HEK293 (cell line): ENCODE results near the gene SNRPD2.
A peak's percentile ranks its signal among the peaks of the same experiment; 100 is the strongest.

Source experiments
- KLF1 ChIP-seq: fragments of 450-650 bp; formaldehyde crosslinking; IDR thresholded peaks from 2 replicates; pipeline ENCODE4 v1.5.1; 2016; ENCODE audit warnings: missing biosample characterization, missing genetic modification characterization
- OSR2 ChIP-seq: fragments of 450-650 bp; formaldehyde crosslinking; IDR thresholded peaks from 2 replicates; pipeline ENCODE4 v1.5.1; 2016; ENCODE audit warnings: missing biosample characterization, missing genetic modification characterization
- OVOL3 ChIP-seq: fragments of 450-650 bp; formaldehyde crosslinking; IDR thresholded peaks from 2 replicates; pipeline ENCODE4 v1.5.1; 2016; ENCODE audit warnings: missing biosample characterization, missing genetic modification characterization
- ZBTB10 ChIP-seq: fragments of 450-650 bp; formaldehyde crosslinking; IDR thresholded peaks from 2 replicates; pipeline ENCODE4 v1.5.1; 2016; ENCODE audit warnings: missing biosample characterization, missing genetic modification characterization
- ZNF155 ChIP-seq: fragments of 450-650 bp; formaldehyde crosslinking; IDR thresholded peaks from 2 replicates; pipeline ENCODE4 v1.5.1; 2016; ENCODE audit warnings: missing biosample characterization, missing genetic modification characterization
- ZNF174 ChIP-seq: fragments of 450-650 bp; formaldehyde crosslinking; IDR thresholded peaks from 2 replicates; pipeline ENCODE4 v1.5.0; 2017; ENCODE audit warnings: missing biosample characterization, mild to moderate bottlenecking, missing genetic modification characterization
- ZNF175 ChIP-seq: fragments of 450-650 bp; formaldehyde crosslinking; IDR thresholded peaks from 2 replicates; pipeline ENCODE4 v1.5.1; 2016; ENCODE audit warnings: missing biosample characterization, missing genetic modification characterization
- ZNF2 ChIP-seq: fragments of 450-650 bp; formaldehyde crosslinking; IDR thresholded peaks from 2 replicates; pipeline ENCODE4 v1.5.1; 2016; ENCODE audit warnings: missing biosample characterization, missing genetic modification characterization
- ZNF214 ChIP-seq: fragments of 450-650 bp; formaldehyde crosslinking; IDR thresholded peaks from 2 replicates; pipeline ENCODE4 v1.5.1; 2017; ENCODE audit warnings: missing biosample characterization, mild to moderate bottlenecking, missing genetic modification characterization, borderline replicate concordance
- ZNF221 ChIP-seq: fragments of 450-650 bp; formaldehyde crosslinking; IDR thresholded peaks from 2 replicates; pipeline ENCODE4 v1.5.1; 2017; ENCODE audit warnings: missing biosample characterization, missing genetic modification characterization, borderline replicate concordance
- ZNF239 ChIP-seq: fragments of 450-650 bp; formaldehyde crosslinking; IDR thresholded peaks from 2 replicates; pipeline ENCODE4 v1.5.1; 2016; ENCODE audit warnings: missing biosample characterization, missing genetic modification characterization
- ZNF274 ChIP-seq, 2 experiments: fragments of 200-500 bp in 1 of 2; fragments of 450-650 bp in 1 of 2; sonication (Bioruptor generic) in 1 of 2; formaldehyde crosslinking in 1 of 2; IDR thresholded peaks; 2 replicates each; pipeline versions ENCODE4 v1.5.1 to v1.6.1; 2014 to 2016; ENCODE audit warnings: borderline replicate concordance in 1 of 2, inconsistent platforms in 1 of 2, low read length in 1 of 2, missing biosample characterization in 1 of 2, missing genetic modification characterization in 1 of 2
- ZNF391 ChIP-seq: fragments of 450-650 bp; formaldehyde crosslinking; IDR thresholded peaks from 2 replicates; pipeline ENCODE4 v1.5.1; 2016; ENCODE audit warnings: low read depth, missing biosample characterization, missing genetic modification characterization, borderline replicate concordance
- ZNF398 ChIP-seq: fragments of 450-650 bp; formaldehyde crosslinking; IDR thresholded peaks from 2 replicates; pipeline ENCODE4 v1.5.1; 2017; ENCODE audit warnings: missing biosample characterization, missing genetic modification characterization
- ZNF585B ChIP-seq: fragments of 450-650 bp; formaldehyde crosslinking; IDR thresholded peaks from 2 replicates; pipeline ENCODE4 v1.5.1; 2016; ENCODE audit warnings: missing biosample characterization, missing genetic modification characterization
- ZNF596 ChIP-seq: fragments of 450-650 bp; IDR thresholded peaks from 2 replicates; pipeline ENCODE4 v1.5.0; 2018; ENCODE audit warnings: missing biosample characterization, mild to moderate bottlenecking, missing genetic modification characterization, moderate library complexity
- ZNF747 ChIP-seq: fragments of 450-650 bp; formaldehyde crosslinking; IDR thresholded peaks from 2 replicates; pipeline ENCODE4 v1.5.1; 2016; ENCODE audit warnings: missing biosample characterization, missing genetic modification characterization
- TF ChIP-seq, protein P1 (sequence below): fragments of 450-650 bp; formaldehyde crosslinking; IDR thresholded peaks from 2 replicates; pipeline ENCODE4 v1.5.1; 2017; ENCODE audit warnings: missing biosample characterization, missing genetic modification characterization
- TF ChIP-seq, protein P2 (sequence below): fragments of 450-650 bp; formaldehyde crosslinking; conservative IDR thresholded peaks from 2 replicates; pipeline ENCODE4 v1.5.1; 2016; ENCODE audit warnings: low read depth, missing biosample characterization, missing genetic modification characterization
- TF ChIP-seq, protein P3 (sequence below): fragments of 450-650 bp; formaldehyde crosslinking; IDR thresholded peaks from 2 replicates; pipeline ENCODE4 v1.5.1; 2016; ENCODE audit warnings: missing biosample characterization, missing genetic modification characterization, low read depth

The SNRPD2 gene

DNA sequence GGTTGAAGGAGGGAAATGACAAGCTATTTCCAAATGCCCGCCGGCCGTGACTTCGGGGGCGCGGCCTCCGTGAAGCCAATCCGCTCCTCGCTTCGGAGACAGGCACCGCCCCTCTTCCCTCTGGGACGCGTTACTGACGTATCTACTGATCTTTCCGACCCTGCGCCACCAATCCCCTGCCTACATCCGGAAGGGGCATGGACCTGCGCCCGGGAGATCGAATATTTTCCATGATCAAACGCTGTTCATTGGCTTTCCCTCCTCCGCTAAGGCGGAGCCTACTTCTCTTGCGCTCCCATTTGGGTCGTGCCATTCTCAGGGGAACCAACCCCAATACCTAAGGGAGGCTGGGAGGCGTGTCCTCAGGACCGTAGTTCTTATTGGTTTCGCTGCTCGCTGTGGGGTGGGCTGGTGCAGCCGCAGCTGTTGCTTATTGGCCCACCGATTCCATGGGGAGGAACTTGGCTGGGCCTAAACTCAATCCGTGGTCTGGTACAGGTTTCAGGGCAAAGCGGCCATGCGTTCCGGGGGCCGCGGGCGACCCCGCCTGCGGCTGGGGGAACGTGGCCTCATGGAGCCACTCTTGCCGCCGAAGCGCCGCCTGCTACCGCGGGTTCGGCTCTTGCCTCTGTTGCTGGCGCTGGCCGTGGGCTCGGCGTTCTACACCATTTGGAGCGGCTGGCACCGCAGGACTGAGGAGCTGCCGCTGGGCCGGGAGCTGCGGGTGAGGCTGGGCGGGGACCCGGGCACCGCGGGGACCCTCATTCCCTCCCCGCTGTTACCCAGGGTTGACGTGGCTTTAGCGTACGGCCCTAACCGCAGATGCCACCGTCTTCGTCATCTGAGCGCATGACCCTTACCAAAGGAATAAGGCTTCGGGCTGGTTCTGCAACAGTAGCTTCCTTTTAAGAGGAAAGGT, 693 bp upstream of the SNRPD2 start, which contains the start of gene QPCTL (continued):
- TF ChIP-seq KLF1 (tag by site-specific recombination) (peak; percentile 57), ZNF2 (tag by site-specific recombination) (no peak), ZNF391 (no peak), ZNF155 (tag by site-specific recombination) (no peak), ZNF239 (tag by site-specific recombination) (no peak), ZNF175 (tag by site-specific recombination) (no peak), ZNF585B (no peak), ZNF214 (no peak), ZNF274 (IDR thresholded peaks at IDR 0.05; ENCODE audit: low read length) (no peak), ZNF274 (tag by site-specific recombination; IDR thresholded peaks at IDR 0.05; ENCODE audit: borderline replicate concordance) (no peak), ZNF747 (tag by site-specific recombination) (no peak), OVOL3 (tag by site-specific recombination) (no peak), ZNF174 (tag by site-specific recombination) (no peak), ZNF398 (tag by site-specific recombination) (no peak), OSR2 (tag by site-specific recombination) (no peak), ZNF221 (no peak), ZNF596 (tag by site-specific recombination) (no peak), ZBTB10 (peak; percentile 87)
- TF ChIP-seq, protein P1, sequence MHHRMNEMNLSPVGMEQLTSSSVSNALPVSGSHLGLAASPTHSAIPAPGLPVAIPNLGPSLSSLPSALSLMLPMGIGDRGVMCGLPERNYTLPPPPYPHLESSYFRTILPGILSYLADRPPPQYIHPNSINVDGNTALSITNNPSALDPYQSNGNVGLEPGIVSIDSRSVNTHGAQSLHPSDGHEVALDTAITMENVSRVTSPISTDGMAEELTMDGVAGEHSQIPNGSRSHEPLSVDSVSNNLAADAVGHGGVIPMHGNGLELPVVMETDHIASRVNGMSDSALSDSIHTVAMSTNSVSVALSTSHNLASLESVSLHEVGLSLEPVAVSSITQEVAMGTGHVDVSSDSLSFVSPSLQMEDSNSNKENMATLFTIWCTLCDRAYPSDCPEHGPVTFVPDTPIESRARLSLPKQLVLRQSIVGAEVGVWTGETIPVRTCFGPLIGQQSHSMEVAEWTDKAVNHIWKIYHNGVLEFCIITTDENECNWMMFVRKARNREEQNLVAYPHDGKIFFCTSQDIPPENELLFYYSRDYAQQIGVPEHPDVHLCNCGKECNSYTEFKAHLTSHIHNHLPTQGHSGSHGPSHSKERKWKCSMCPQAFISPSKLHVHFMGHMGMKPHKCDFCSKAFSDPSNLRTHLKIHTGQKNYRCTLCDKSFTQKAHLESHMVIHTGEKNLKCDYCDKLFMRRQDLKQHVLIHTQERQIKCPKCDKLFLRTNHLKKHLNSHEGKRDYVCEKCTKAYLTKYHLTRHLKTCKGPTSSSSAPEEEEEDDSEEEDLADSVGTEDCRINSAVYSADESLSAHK, result 0 out of 2 replicates have a peak, but pooled peaks have one; percentile 23
- TF ChIP-seq, protein P2, sequence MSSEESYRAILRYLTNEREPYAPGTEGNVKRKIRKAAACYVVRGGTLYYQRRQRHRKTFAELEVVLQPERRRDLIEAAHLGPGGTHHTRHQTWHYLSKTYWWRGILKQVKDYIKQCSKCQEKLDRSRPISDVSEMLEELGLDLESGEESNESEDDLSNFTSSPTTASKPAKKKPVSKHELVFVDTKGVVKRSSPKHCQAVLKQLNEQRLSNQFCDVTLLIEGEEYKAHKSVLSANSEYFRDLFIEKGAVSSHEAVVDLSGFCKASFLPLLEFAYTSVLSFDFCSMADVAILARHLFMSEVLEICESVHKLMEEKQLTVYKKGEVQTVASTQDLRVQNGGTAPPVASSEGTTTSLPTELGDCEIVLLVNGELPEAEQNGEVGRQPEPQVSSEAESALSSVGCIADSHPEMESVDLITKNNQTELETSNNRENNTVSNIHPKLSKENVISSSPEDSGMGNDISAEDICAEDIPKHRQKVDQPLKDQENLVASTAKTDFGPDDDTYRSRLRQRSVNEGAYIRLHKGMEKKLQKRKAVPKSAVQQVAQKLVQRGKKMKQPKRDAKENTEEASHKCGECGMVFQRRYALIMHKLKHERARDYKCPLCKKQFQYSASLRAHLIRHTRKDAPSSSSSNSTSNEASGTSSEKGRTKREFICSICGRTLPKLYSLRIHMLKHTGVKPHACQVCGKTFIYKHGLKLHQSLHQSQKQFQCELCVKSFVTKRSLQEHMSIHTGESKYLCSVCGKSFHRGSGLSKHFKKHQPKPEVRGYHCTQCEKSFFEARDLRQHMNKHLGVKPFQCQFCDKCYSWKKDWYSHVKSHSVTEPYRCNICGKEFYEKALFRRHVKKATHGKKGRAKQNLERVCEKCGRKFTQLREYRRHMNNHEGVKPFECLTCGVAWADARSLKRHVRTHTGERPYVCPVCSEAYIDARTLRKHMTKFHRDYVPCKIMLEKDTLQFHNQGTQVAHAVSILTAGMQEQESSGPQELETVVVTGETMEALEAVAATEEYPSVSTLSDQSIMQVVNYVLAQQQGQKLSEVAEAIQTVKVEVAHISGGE (tag by site-specific recombination), result no peak
- TF ChIP-seq, protein P3, sequence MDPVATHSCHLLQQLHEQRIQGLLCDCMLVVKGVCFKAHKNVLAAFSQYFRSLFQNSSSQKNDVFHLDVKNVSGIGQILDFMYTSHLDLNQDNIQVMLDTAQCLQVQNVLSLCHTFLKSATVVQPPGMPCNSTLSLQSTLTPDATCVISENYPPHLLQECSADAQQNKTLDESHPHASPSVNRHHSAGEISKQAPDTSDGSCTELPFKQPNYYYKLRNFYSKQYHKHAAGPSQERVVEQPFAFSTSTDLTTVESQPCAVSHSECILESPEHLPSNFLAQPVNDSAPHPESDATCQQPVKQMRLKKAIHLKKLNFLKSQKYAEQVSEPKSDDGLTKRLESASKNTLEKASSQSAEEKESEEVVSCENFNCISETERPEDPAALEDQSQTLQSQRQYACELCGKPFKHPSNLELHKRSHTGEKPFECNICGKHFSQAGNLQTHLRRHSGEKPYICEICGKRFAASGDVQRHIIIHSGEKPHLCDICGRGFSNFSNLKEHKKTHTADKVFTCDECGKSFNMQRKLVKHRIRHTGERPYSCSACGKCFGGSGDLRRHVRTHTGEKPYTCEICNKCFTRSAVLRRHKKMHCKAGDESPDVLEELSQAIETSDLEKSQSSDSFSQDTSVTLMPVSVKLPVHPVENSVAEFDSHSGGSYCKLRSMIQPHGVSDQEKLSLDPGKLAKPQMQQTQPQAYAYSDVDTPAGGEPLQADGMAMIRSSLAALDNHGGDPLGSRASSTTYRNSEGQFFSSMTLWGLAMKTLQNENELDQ (tag by site-specific recombination), result no peak
